Hepatocyte (in vitro differentiated cells): Measurements from ENCODE around the gene TSACC. TPM values are rescaled to one million over a fixed set of nuclear protein-coding genes. Genes with fewer than 3 reads are reported as not detected.

Experiments used
- DNase-seq: peaks from one replicate; pipeline ENCODE4 v3.0.0-alpha.2; 2016; ENCODE audit warnings: low spot score
- H2AFZ ChIP-seq: fragments of 200-600 bp; sonication (generic); 2 replicates; pipeline ENCODE4 v1.6.0; 2016; ENCODE audit warnings: antibody characterized with exemption, mild to moderate bottlenecking
- H3K27ac ChIP-seq: fragments of 200-600 bp; sonication (generic); 2 replicates; pipeline ENCODE4 v1.5.1; 2016; ENCODE audit warnings: mild to moderate bottlenecking
- H3K27me3 ChIP-seq: fragments of 200-600 bp; sonication (generic); 2 replicates; pipeline ENCODE4 v1.6.1; 2016
- H3K36me3 ChIP-seq: fragments of 200-600 bp; sonication (generic); replicated peaks from 2 replicates; pipeline ENCODE4 v1.5.1; 2016; ENCODE audit warnings: low read depth; ENCODE audit not compliant: insufficient read depth
- H3K4me1 ChIP-seq: fragments of 200-600 bp; sonication (generic); 2 replicates; pipeline ENCODE4 v1.5.1; 2016; ENCODE audit warnings: mild to moderate bottlenecking, moderate library complexity; ENCODE audit not compliant: insufficient read depth
- H3K4me2 ChIP-seq: fragments of 200-600 bp; sonication (generic); 2 replicates; pipeline ENCODE4 v1.6.0; 2016
- H3K4me3 ChIP-seq: fragments of 200-600 bp; sonication (generic); 2 replicates; pipeline ENCODE4 v1.5.1; 2016; ENCODE audit warnings: mild to moderate bottlenecking
- H3K79me2 ChIP-seq: fragments of 200-600 bp; sonication (generic); 2 replicates; pipeline ENCODE4 v1.6.0; 2017; ENCODE audit warnings: mild to moderate bottlenecking
- H3K9me2 ChIP-seq: fragments of 200-600 bp; sonication (generic); replicated peaks from 2 replicates; pipeline ENCODE4 v1.6.0; 2017; ENCODE audit warnings: mild to moderate bottlenecking; ENCODE audit not compliant: insufficient read depth
- H3K9me3 ChIP-seq: fragments of 200-600 bp; sonication (generic); 2 replicates; pipeline ENCODE4 v1.5.1; 2016; ENCODE audit warnings: low read depth, mild to moderate bottlenecking
- H4K20me1 ChIP-seq: fragments of 200-600 bp; sonication (generic); 2 replicates; pipeline ENCODE4 v1.6.0; 2016; ENCODE audit warnings: mild to moderate bottlenecking; ENCODE audit not compliant: insufficient read depth, poor library complexity, severe bottlenecking
- EZH2 ChIP-seq: fragments of 200-600 bp; sonication (generic); IDR thresholded peaks from 2 replicates; pipeline ENCODE4 v1.6.1; 2016; ENCODE audit warnings: antibody characterized with exemption, mild to moderate bottlenecking, borderline replicate concordance
- EZH2phosphoT487 ChIP-seq: fragments of 200-600 bp; sonication (generic); IDR thresholded peaks from one replicate; pipeline ENCODE4 v1.6.1; 2018; ENCODE audit warnings: antibody characterized with exemption, mild to moderate bottlenecking, low read depth, moderate library complexity; ENCODE audit not compliant: unreplicated experiment, severe bottlenecking
- WGBS: methylation state at CpG from one replicate; pipeline ENCODE4 v1.1.6; 2016; ENCODE audit warnings: low lambda C conversion rate; ENCODE audit errors: missing lambda C conversion rate; 5-methylcytosine and 5-hydroxymethylcytosine counted together
- polyA plus RNA-seq: library from polyadenylated mRNA; unstranded; fragments of >200 nt; fragmentation: Nextera tagmentation; extraction: Ambion mirVana; gene quantifications from 2 replicates; pipeline ENCODE4 v1.2.1, GENCODE V29; 2016
- total RNA-seq: library from RNA; depleted of rRNA; stranded (reverse); fragments of >200 nt; gene quantifications from 2 replicates; pipeline ENCODE4 v1.2.3, GENCODE V29; 2014
- TF ChIP-seq, protein P1 (sequence below): fragments of 200-600 bp; sonication (generic); IDR thresholded peaks from 2 replicates; pipeline ENCODE4 v1.5.1; 2016; ENCODE audit warnings: antibody characterized with exemption, mild to moderate bottlenecking; ENCODE audit not compliant: poor library complexity

TSACC gene
- total and polyA plus RNA-seq, 2 experiments from 2014 or later, result 1.5 TPM; not detected in 1

DNA sequence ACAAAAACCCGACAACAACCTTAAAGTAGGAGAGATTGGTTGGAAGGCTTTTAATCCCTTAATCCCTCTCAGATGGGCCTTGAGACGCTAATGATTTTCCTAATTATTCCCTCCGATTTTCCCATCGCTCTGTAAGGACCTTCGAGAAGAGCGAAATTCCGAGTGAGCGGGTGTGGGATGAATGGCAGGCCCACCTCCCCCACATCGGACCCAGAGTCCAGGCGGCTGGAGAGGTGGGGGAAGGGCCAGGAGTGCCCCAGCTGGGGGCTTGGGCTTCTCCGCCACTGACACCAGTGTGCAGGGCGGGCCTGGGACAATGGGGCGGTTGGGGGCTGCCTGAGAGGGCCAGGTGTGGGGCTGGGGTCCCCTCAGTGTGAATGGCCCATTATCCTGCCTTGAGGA lies 54.1 kb downstream of the TSACC start:
- no peak overlapping the region for H3K4me2 ChIP-seq
- no peaks in the 10 kb centered on the region for H3K9me2 ChIP-seq
- TF ChIP-seq EZH2phosphoT487 (no peak), EZH2 (no peak)
- TF ChIP-seq, protein P1, sequence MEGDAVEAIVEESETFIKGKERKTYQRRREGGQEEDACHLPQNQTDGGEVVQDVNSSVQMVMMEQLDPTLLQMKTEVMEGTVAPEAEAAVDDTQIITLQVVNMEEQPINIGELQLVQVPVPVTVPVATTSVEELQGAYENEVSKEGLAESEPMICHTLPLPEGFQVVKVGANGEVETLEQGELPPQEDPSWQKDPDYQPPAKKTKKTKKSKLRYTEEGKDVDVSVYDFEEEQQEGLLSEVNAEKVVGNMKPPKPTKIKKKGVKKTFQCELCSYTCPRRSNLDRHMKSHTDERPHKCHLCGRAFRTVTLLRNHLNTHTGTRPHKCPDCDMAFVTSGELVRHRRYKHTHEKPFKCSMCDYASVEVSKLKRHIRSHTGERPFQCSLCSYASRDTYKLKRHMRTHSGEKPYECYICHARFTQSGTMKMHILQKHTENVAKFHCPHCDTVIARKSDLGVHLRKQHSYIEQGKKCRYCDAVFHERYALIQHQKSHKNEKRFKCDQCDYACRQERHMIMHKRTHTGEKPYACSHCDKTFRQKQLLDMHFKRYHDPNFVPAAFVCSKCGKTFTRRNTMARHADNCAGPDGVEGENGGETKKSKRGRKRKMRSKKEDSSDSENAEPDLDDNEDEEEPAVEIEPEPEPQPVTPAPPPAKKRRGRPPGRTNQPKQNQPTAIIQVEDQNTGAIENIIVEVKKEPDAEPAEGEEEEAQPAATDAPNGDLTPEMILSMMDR, result no peak
- H3K9me3 ChIP-seq, result no peaks in the 10 kb centered on the region
- H3K4me1 ChIP-seq, result no peaks in the 10 kb centered on the region
- no peaks in the 10 kb centered on the region for H3K79me2 ChIP-seq
- no peak overlapping the region for H3K27ac ChIP-seq
- no peaks in the 10 kb centered on the region for H4K20me1 ChIP-seq
- no peak overlapping the region for H2AFZ ChIP-seq
- peaks cover 49% of the 10 kb centered on the region for H3K27me3 ChIP-seq
- no peak for DNase-seq
- no peak overlapping the region for H3K4me3 ChIP-seq
- no peaks in the 10 kb centered on the region for H3K36me3 ChIP-seq
- WGBS, result 51% methylated on average over 13 of the region's 13 CpGs

DNA sequence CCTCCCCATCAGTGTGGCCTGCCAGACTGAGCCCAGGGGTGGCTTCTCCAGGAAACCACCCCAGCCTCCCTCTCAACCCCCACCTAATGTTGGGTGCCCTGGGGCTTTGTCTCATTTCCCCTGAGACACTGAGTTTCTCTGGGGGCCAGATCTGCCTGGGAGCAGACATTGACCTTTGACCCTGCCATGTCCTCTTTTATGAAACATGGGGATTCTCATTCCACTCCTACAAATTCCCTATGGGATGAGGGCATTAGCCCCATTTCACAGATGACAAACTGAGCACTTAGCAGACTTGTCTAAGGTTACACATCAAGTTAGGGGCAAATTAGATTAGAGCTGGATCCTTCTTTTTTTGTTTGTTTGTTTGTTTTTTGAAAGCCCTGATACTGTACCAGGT lies 54.8 kb downstream of the TSACC start:
- DNase-seq, result no peak
- Histone ChIP-seq H4K20me1 (no peaks in the 10 kb centered on the region), H3K4me3 (no peak overlapping the region), H3K79me2 (no peaks in the 10 kb centered on the region), H3K4me2 (no peak overlapping the region), H3K27me3 (peaks cover 43% of the 10 kb centered on the region), H3K9me2 (no peaks in the 10 kb centered on the region), H3K36me3 (no peaks in the 10 kb centered on the region), H3K27ac (no peak overlapping the region), H2AFZ (no peak overlapping the region), H3K9me3 (no peaks in the 10 kb centered on the region), H3K4me1 (no peaks in the 10 kb centered on the region)
- no peak for TF ChIP-seq EZH2
- TF ChIP-seq, protein P1, result no peak

DNA sequence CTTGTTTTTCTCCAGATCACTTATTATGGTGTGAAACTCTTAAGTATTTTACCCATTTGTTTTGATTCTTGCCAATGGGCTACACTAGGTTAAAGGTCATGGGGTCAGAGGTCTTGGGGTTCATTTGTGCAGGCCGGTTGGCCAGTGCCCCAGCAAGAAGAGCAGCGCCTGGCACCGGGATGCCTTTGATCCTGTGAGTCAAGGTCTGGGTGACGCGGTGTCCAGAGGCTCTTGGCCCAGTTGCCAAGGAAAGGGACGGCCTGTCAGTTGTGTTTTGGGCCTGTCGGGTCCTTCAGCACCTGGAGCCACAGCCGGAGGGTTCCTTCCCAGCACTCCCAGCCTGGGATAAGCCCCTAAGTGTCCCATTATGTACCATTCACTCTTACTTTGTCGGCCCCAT lies 55.8 kb downstream of the TSACC start:
- H3K4me1 ChIP-seq, result no peaks in the 10 kb centered on the region
- H3K4me3 ChIP-seq, result no peak overlapping the region
- no peaks in the 10 kb centered on the region for H3K9me2 ChIP-seq
- no peak overlapping the region for H2AFZ ChIP-seq
- TF ChIP-seq EZH2 (no peak), EZH2phosphoT487 (no peak)
- TF ChIP-seq, protein P1, result no peak
- no peak overlapping the region for H3K4me2 ChIP-seq
- H4K20me1 ChIP-seq, result no peaks in the 10 kb centered on the region
- H3K36me3 ChIP-seq, result no peaks in the 10 kb centered on the region
- no peak for DNase-seq
- H3K27ac ChIP-seq, result no peak overlapping the region
- no peaks in the 10 kb centered on the region for H3K79me2 ChIP-seq
- H3K9me3 ChIP-seq, result no peaks in the 10 kb centered on the region
- WGBS, result 87% methylated on average over 9 of the region's 9 CpGs
- peaks cover 35% of the 10 kb centered on the region for H3K27me3 ChIP-seq

DNA sequence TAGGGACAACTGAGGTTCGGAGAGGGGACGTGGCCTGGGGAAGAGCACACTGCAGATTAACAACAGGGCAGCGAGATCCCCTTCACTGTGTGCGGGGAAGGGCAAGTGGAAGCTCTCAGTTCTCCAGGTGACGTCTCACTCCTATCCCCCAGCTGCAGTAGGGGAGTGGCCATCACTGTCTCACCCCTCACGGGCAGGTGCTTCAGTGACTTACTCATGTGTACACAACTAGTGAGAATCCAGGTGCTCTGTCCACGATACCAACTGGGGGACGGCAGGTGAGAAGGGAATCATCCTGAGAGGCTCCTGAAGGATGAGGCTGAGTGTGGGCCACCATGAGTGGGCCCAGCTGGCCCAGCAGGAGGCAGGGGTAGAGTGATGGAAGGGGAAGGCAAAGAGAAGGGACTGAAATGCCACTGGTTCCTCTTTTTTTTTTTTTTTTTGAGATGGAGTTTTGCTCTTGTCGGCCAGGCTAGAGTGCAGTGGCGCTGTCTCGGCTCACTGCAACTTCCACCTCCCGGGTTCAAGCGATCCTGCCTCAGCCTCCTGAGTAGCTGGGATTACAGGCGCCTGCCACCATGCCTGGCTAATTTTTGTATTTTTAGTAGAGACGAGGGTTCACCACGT lies 56.6 kb downstream of the TSACC start:
- Histone ChIP-seq H3K9me3 (no peaks in the 10 kb centered on the region), H4K20me1 (no peaks in the 10 kb centered on the region), H3K27me3 (peaks cover 26% of the 10 kb centered on the region), H3K9me2 (no peaks in the 10 kb centered on the region), H2AFZ (no peak overlapping the region), H3K4me3 (no peak overlapping the region), H3K27ac (no peak overlapping the region), H3K36me3 (no peaks in the 10 kb centered on the region), H3K4me1 (no peaks in the 10 kb centered on the region), H3K4me2 (no peak overlapping the region), H3K79me2 (no peaks in the 10 kb centered on the region)
- DNase-seq, result no peak
- WGBS, result 79% methylated on average over 16 of the region's 16 CpGs
- TF ChIP-seq EZH2phosphoT487 (no peak), EZH2 (no peak)
- TF ChIP-seq, protein P1, result no peak
